G401 (cell line): ENCODE data around the gene DHX30. TPM values are rescaled to one million over a fixed set of nuclear protein-coding genes. Genes with fewer than 3 reads are reported as not detected.
"Not testable (repeated sequence)": the region's sequence is repeated elsewhere in the genome, so short reads cannot be mapped to it uniquely, and the experiment has no call there.

ENCODE experiments used
- DNase-seq: peaks from one replicate; pipeline ENCODE4 v3.0.0-alpha.2; 2015; ENCODE audit warnings: low spot score
- in situ Hi-C: cut with HindIII; loops from 2 replicates; pipeline ENCODE4 v1.10.0; 2016; ENCODE audit warnings: low sequenced_read_pairs, mixed read lengths
- total RNA-seq: library from RNA; depleted of rRNA; stranded (reverse); fragments of >200 nt; shearing (Covaris generic); gene quantifications from 2 replicates; pipeline ENCODE4 v1.2.3, GENCODE V29; 2014; rRNA removed

The DHX30 gene, protein sequence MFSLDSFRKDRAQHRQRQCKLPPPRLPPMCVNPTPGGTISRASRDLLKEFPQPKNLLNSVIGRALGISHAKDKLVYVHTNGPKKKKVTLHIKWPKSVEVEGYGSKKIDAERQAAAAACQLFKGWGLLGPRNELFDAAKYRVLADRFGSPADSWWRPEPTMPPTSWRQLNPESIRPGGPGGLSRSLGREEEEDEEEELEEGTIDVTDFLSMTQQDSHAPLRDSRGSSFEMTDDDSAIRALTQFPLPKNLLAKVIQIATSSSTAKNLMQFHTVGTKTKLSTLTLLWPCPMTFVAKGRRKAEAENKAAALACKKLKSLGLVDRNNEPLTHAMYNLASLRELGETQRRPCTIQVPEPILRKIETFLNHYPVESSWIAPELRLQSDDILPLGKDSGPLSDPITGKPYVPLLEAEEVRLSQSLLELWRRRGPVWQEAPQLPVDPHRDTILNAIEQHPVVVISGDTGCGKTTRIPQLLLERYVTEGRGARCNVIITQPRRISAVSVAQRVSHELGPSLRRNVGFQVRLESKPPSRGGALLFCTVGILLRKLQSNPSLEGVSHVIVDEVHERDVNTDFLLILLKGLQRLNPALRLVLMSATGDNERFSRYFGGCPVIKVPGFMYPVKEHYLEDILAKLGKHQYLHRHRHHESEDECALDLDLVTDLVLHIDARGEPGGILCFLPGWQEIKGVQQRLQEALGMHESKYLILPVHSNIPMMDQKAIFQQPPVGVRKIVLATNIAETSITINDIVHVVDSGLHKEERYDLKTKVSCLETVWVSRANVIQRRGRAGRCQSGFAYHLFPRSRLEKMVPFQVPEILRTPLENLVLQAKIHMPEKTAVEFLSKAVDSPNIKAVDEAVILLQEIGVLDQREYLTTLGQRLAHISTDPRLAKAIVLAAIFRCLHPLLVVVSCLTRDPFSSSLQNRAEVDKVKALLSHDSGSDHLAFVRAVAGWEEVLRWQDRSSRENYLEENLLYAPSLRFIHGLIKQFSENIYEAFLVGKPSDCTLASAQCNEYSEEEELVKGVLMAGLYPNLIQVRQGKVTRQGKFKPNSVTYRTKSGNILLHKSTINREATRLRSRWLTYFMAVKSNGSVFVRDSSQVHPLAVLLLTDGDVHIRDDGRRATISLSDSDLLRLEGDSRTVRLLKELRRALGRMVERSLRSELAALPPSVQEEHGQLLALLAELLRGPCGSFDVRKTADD
- 142 and 168 TPM in 2 replicates for total RNA-seq

DNA sequence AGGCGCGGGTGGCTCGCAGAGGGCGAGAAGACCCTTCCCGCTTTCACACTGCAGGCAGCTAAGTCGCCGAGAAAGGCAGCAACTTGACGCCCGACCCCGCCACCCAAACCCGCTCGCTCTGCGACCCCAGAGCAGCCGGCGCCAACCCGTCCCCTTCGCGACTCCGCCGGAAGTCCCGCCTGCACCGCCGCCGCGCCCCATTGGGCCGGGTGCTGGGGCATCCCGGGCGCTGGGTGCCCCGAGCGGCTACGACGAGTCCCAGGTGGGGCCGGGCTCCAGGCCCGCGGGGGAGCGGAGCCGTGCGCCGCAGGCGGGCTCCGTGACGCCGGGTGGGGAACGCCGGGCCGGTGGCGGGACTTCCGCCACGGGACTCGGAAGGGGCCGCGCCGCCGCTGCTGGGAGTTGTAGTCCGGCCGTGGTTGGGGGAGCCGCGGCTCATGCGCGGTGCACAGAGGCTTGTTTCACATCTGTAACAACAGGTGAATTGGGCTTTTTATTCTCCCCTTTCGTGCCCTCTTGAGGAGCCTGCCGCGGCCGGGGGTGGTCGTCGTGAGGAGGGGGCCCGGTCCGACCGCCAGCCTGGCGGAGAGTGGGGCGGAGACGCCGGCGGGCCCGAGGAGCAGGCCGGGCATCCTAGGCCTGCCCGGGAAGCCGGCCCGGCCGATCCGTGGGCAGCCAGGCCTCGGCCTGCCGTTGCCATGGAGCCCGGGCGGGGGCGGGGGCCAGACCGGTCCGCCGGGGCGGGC is at the start of gene DHX30:
Gene DHX30 (plus strand): TSS at position 405 of the 746 bp plus-strand sequence. CDS start 7,546 bp downstream, outside the sequence.
- peak; percentile 87 for DNase-seq
- in situ Hi-C loops, result no loop called here

DNA sequence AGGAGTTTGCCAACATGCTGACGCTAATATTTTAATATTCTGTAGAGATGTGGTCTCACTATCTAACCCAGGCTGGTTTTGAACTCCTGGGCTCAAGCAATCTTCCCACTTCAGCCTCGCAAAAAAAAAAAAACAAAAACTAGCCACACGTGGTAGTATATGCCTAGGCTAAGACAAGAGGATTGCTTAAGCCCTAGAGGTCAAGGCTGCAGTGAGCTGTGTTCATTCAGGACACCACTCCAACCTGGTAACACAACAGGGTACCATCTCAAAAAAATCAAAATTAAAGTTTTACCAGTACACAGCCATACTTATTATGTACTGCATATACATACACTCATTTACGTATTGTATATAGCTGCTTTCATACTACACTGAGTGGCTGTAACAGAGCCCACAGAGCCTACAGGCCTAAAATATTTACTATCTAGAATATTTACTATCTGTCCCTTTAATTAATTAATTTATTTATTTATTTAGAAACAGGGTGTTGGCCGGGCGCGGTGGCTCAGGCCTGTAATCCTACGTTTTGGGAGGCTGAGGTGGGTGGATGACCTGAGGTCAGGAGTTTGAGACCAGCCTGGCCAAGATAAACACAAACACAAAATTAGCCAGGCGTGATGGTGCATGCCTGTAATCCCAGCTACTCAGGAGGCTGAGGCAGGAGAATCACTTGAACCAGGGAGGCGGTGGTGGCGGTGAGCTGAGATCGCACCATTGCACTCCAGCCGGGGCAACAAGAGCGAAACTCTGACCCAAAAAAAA is 44.5 kb upstream of the DHX30 start:
- in situ Hi-C loops, result no loop called here
- no peak for DNase-seq

DNA sequence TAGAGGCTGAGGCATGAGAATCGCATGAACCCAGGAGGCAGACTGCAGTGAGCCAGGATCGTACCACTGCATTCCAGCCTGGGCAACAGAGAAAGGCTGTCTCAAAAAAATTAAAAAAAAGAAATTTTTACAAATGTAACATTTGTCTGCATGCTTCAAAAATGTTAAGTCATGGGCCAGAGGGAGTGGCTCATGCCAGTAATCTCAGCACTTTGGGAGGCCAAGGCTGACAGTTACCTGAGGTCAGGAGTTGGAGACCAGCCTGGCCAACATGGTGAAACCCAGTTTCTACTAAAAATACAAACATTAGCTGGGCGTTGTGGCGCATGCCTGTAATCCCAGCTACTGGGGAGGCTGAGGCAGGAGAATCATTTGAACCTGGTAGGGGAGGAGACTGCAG is 42.7 kb upstream of the DHX30 start:
- in situ Hi-C loops, DNase-seq: not testable (repeated sequence)

DNA sequence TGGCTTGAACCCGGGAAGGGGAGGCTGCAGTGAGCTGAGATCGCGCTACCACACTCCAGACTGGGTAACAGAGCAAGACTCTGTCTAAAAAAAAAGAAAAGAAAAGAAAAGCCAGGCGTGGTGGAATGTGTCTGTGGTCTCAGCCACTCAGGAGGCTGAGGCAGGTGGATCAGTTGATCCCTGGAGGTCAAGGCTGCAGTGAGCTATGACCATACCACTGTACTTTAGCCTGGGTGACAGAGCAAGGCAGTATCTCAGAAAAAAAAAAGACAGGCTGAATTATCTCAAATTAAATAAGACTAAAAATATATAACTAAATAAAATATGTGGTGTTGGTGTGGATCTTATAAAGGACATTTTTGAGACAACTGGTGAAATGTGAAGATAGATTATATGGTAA is 41.9 kb upstream of the DHX30 start:
- in situ Hi-C loops, result no loop called here
- no peak for DNase-seq

DNA sequence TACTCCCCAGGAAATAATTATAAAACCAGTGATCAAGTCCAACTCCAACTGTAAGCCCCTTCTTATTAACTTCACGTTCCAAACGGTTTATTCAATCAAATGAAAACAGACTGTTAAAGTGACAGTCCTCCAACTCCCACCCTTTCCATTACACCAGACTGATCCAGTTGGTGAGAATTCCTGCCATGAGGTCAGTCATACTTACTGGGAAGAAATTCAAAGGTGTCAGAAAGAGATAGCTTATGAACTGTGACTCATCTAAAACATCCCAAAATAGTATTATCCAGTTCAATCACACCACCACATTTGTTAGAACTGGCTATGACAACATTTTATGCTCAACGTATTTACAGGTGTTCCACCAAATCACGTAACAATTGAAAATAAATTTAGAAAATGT is 40.7 kb upstream of the DHX30 start:
- in situ Hi-C loops, result no loop called here
- no peak for DNase-seq

DNA sequence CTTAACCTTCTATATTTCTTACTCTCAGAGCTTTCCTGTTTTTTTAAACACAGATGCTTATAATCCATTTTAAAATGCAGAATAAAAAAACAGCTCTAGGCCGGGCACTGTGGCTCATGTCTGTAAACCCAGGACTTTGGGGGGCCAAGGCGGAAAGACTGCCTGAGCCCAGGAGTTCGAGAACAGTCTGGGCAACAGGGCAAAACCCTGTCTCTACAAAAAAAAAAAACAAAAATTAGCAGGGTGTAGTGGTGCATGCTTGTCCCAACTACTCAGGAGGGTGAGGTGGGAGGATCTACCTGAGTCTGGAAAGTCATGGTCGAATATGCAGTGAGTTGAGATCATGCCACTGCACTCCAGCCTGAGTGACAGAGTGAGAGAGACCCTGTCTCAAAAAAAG is 36.8 kb upstream of the DHX30 start:
- no peak for DNase-seq
- in situ Hi-C loops, result no loop called here

DNA sequence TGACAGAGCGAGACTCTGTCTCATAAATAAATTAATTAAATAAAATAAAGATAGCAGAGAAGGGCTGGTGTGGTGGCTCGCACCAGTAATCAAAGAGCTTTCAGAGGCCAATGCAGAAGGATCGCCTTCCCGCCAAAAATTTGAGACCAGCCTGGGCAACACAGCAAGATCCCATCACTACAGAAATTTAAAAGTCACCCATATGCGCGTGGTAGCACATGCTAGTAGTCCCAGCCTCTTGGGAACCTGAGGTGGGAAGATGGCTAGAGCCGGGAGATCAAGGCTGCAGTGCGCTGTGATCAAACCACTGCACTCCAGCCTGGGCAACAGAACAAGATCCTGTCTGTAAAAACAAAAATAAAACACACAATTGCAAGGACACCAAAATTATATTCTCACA is 30.9 kb upstream of the DHX30 start:
- in situ Hi-C loops, result no loop called here
- DNase-seq, result no peak

DNA sequence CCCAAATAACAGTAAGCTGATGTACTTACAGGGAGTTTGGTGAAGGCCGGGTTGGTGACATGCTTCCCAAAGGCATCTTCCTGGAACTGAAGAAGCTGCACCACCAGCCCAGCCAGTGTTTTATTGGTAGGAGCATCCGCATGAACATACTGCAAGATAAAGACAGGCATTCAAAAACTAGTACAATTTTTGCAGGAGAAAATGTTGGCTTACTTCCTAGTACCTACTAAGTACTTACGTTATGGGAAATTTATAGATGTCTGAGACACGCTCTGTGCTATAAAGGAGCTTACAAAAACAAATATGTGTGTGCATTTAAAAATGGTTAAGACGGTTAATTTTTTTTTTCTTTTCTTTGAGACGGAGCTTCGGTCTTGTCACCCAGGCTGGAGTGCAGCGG is 30.1 kb upstream of the DHX30 start:
- no peak for DNase-seq
- in situ Hi-C loops, result no loop called here

DNA sequence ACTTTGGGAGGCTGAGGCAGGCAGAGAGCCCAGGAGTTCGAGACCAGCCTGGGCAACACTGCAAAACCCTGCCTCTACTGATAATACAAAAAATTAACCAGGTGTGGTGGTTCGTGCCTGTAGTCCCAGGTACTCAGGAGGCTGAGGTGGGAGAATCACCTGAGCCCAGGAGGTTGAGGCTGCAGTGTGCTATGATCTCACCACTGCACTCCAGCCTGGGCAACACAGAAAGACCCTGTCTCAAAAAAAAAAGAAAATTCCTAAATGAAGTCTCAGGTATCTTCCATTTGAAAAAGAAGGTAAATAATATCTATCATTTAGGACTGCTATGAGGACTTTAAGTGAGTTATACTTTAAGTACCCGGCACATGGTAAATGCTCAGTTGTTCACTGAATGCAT is 24.2 kb upstream of the DHX30 start:
- in situ Hi-C loops, result no loop called here

DNA sequence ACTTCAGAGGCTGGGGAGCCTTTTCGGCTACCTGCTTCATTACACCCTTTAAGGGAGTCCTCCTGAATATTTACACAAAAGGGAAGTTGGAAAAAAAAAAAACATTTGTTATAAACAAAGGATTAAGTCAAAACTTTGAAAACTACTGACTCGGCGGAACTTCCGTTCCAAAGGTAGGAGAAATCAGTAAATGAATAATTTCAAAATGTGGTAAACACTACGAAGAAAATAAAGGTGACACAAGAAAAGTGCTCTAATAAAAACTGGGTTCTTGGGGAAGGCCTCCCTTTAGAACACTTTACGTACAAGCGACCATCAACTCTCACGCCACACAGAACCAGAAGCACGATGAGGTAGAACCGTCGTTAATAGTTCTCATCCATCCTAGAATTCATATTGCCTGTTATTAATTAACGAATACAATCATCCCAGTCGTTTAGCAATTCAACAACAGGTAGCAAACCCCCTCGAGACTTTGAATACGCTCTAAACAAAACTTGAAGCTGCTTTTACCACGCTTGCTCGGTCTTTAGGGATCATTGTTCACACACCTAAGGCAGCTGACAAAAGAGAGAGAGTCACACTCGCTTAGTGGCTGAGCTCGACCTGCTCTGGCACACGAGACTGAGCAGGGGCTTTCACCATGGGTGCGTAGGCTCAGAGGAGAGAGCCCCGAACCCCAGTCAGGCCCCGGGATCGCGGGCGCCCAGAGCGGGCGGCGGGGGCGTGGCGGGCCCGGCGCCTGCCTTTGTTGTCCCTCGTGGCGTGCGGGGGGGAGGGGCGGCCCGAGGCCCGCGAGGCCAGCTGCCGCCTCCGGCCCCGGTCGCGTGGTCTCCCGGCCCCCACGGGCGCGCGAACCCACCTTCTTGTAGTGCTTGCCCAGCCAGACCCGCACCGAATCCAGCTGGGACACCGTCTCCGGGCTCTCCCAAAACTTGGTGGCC is 21.9 kb upstream of the DHX30 start:
- in situ Hi-C loops, result no loop called here
- peak; percentile 47 for DNase-seq

More for the DNA sequence above, 24.2 kb upstream of the DHX30 start:
- DNase-seq, result no peak

DNA sequence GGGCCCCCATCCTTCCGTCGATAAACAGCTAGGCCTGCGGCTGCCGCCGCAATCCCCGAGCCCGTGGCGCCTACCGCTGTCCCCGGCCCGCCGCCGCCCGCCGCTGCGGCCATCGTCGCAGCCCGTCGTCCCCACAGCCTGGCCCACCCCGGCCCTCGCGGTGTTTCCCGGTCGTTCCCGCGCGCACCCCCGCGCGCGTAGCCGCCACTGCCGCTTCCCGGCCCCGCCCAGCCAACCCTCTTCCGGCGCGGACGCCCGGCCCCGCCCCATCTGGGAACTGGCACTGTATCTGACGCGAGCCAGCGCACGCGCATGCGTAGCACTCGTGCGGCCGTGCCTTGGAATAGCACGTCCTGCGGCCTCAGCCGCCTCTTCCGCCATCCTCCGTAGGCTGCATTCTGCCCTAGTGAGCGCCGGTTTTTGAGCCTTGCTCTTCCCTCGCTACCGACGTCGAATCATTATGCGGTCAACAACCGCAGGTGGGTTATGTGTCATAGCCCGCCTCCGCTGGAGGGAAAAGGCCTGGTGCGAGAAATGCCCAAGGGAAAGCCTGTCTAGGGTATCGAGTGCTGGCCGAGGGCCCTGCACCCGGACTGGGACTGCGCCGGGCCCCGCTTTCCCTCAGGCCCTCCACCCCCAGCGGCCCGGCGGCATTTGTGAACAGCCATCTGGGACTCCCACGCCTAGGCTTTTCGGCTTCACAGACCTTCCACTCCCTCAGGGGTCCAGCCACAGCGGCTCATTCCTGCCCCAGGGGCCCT is 21.1 kb upstream of the DHX30 start, which contains the start of gene SMARCC1:
Gene SMARCC1 (minus strand): TSS at position 209 of the 761 bp plus-strand sequence. CDS start 96 bp downstream, at position 113.
- peak; percentile 95 for DNase-seq
- in situ Hi-C loops, result no loop called here

DNA sequence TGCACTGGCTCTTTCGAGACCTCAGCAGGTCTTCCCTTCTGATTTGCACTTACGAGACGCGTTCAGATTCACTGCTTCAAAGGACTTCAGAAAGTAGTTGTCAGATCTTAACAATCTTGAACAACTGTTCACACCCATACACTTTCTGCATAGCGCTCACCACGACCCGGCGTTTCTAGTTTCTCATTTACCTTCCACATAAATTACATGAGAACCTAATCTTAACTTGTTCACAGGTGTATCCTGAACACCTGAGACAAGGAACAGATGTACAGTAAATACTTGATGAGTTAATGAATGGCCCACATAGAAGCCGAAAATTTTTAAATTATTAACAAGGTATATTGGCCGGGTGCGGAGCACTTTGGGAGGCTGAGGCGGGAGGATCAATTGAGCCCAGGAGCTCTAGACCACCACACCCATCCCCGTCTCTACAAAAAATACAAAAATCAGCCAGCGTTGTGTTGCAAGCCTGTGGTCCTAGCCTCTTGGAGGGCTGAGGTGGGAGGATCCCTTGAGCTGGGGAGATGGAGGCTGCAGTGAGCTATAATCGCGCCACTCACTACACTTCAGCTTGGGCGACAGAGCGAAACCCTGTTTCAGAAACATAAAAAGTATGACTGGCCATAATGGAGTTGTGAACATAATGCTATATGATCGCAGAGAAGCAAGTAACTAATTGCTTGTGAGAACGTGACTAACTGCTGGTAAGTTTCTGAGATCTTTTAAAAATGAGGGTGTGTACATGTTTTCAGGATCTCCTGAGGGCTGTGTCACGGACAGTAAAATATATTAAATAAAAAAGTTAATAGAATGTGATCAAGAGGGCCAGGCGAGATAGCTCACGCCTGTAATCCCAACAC is 20.3 kb upstream of the DHX30 start:
- in situ Hi-C loops, result no loop called here
- no peak for DNase-seq

DNA sequence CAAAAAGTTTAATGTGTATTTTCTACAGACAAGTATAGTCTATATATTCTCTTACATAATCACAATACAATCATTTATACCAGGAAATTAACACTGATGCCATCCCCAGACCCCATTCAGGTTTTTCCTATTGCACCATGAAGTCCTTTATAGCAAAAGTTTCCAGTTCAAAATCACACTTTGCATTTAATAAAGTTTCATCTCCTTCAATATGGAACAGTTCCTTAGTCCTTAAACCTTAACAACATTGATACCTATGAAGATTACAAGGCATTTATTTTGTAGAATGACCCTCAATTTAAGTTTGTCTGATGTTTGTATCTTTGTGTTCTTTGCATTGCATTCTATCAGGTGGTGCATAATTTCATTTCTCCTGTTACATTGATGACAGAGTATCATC is 19.3 kb upstream of the DHX30 start:
- in situ Hi-C loops, result no loop called here
- no peak for DNase-seq

DNA sequence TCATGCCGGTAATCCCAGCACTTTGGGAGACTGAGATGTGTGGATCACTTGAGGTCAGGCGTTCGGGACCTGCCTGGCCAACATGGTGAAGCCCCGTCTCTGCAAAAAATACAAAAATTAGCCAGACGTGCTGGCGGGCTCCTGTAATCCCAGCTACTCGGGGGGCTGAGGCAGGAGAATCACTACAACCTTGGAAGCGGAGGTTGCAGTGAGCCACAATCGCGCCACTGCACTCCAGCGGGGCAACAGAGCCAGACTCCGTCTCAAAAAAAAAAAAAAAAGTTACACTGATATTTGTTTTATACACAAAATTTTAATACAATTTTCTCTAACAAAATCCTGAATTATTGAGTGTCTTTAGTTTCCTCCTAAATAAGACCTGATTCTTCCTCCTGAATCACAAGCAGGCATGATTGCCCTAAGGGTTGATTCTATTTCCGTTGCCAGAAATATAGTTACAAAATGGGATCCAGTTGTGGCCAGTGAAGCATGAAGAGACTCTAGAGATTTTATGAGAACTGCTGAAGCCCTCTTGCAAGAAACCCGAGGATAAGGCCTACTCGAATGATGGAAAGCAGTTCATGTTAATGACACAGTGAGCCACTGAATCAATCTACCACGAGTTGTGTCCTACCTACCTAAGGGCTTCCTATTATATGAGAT is 11.6 kb upstream of the DHX30 start:
- no peak for DNase-seq
- in situ Hi-C loops, result no loop called here

DNA sequence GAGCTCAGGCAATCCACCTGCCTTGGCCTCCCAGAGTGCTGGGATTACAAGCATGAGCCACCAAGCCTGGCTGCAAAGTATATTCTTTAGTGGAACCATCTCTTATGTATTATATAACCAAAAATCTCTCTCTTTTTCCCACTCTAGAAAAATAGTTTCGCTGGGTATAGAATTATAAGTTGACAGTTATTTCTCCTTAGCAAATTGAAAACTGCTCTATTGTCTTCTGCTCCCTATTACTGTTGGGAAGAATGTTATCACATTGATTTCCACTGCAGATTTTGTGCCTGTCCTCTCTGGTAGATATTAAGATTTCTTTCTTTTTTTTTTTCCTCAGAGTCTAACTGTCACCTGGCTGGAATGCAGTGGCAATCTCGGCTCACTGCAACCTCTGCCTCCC is 10.2 kb upstream of the DHX30 start:
- in situ Hi-C loops, result no loop called here
- DNase-seq, result no peak
